Activated CD8-positive, alpha-beta memory T cell treated with anti-CD3 and anti-CD28 coated beads, Interleukin-2, amount 50 U/mL, for 24 hours (primary cell): Measurements from ENCODE around the gene TCF7L1.
"Not testable (repeated sequence)": the region's sequence is repeated elsewhere in the genome, so short reads cannot be mapped to it uniquely, and the experiment has no call there.

Source experiments
- DNase-seq: peaks from one replicate; pipeline ENCODE4 v3.0.0-alpha.2; 2020; ENCODE audit errors: extremely low read depth

Gene TCF7L1

DNA sequence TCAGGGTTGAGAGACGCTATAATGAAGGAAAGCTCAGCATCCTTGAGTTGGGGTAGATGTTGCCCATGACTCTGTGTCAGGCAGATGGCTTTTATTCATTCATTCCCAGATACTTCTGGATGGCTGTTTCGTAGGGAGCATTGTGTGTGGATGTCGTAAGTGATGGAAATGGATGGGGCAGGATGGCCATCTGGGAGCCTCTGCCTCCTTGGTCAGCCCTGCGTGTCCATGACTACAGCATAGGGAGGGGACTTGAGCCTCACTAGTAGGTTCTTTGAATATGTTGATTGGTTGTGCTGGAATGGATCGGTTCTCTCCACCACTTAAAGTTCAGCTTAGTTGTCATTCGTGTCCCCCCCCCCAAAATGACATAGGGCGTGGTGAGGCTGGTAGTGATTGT, 149.7 kb downstream of the TCF7L1 start:
- no peak for DNase-seq

DNA sequence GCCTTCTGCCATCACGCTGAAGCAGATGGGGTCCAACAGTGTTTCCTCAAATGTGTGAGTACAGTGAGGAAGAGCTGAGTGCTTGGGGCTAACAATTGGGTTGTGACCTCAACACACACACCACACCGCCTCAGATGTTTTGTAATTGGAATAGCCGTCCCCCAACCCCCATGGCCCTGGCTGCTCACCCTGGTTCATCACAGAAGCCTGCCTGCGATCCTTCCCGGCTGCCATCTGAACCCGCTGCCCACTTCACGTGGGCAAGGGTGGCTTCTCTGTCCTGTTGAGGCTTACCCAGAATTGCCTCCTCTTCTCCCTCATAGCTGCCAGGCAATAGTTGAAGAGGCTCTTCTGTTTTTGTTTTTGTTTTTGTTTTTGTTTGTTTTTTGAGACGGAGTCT, 150.4 kb downstream of the TCF7L1 start:
- DNase-seq: no peak

DNA sequence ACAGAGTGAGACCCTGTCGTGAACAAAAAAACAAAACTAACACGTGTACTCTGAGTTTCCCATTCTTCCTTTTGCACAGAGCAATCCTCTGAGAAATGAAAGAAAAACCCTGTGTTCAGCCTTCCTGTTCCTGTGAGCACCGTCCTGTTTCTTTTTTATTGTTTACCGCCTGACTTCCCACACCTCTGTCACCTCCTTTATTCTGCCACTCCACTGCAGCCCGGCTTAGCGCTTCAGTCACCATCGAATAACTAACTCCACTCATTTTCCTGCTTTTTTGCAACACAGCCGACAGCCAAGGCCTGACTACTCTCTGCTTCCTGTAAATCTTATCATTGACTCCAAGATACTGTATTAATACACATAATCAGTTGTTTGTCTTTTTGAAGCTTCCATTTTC, 153.7 kb downstream of the TCF7L1 start:
- no peak for DNase-seq

GRCh38 chr2:85287721-85288120, 154.5 kb downstream of the TCF7L1 start:
- DNase-seq: no peak

DNA sequence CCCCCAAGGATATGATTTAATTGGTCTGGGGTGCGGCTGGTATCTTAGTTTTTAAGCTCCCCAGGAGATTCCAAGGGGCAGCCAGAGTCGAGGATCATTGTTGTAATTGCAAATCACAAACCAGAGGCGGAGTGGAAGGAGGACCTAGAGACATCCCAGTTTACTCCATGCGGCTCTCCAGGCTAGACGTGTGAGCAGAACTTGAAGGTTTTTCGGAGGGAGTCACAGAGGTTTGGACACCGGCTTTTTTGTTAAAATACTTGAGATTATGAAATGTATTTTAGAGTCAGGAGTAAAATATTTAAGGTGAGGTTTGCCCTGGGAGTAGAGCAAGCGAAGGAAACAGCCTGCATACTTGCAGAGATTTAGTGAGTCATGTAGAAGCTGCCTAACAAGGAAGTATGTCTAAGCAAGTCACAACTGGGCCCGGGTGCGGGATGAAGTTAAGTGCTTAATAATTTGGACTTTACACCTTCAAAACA, 155.1 kb downstream of the TCF7L1 start:
- DNase-seq: no peak

GRCh38 chr2:85291425-85292023, 158.3 kb downstream of the TCF7L1 start:
- no peak for DNase-seq

- DNase-seq: no peak
Observed at GRCh38 chr2:85302121-85302520, 168.9 kb downstream of the TCF7L1 start.

GRCh38 chr2:85303780-85304531, 170.8 kb downstream of the TCF7L1 start:
- no peak for DNase-seq

DNA sequence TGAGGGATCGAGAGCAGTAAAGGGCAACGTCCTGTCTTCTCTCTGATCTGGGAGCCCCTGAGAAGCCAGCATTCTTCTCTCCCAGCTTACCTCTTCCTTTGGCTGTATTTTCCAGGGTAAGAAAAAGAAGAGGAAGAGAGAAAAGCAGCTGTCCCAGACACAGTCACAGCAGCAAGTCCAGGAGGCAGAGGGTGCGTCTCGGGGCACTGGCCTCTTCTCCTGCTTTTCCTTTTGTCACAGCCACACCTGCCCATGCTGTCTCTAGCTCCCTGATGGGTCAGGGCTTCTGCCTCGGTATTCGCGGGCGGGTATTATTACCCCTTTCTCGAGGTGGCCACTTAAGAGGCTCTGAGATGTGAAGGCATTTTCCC, 174.3 kb downstream of the TCF7L1 start:
- no peak for DNase-seq

- DNase-seq: no peak
Observed at GRCh38 chr2:85308201-85308600, 175.0 kb downstream of the TCF7L1 start.

DNA sequence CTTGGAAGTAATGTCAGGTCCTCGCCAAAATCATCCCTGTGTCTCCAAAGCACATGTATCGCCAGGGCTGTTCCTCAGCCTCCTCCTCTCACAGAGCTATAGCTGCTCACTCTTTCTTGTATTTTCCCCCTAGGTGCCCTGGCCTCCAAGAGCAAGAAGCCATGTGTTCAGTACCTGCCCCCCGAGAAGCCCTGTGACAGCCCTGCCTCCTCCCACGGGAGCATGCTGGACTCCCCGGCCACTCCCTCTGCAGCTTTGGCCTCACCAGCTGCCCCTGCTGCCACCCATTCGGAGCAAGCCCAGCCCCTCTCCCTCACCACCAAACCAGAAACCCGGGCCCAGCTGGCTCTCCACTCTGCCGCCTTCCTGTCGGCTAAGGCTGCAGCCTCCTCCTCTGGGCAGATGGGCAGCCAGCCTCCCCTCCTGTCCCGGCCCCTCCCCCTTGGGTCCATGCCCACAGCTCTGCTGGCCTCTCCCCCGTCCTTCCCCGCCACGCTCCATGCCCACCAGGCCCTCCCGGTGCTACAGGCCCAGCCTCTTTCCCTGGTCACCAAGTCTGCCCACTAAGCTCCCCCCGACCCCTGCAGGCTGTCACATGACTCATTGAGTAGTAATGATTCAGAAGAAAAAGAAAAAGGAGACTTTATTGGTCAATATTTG, 175.8 kb downstream of the TCF7L1 start:
- DNase-seq: no peak

DNA sequence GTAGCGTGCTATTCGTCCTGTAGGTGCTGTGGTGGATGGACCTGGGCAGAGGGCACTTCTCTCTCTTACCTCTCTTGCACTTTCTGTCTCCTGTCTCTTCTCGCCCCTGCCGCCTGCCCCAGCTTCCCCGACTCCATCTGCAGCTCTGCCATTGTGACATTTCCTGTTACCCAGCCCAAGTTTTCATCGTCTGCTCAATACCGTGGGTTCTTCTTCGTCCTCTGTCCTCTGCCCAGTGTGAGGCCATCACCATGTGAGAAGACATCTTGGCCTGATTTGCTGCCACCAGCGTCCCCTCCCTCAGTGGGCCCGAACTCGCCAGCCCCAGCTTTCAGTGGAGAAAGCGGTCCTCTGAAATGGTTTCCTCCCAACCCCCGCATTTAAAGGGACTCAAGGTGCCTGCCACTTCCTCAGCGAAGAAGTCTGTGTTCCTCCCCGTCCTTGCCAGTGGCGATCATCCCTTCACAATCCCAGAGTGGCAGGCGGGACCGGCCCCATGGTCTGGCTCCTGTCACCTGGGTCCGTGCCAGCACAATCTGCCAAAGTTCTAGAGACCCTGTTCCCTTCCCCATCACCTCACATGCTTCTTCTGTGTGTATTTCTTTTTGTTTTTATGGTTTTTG, 176.6 kb downstream of the TCF7L1 start:
- no peak for DNase-seq

- DNase-seq: no peak
Observed at GRCh38 chr2:85310330-85310729, 177.1 kb downstream of the TCF7L1 start.

GRCh38 chr2:85312404-85312803, 179.2 kb downstream of the TCF7L1 start:
- DNase-seq: no peak

DNA sequence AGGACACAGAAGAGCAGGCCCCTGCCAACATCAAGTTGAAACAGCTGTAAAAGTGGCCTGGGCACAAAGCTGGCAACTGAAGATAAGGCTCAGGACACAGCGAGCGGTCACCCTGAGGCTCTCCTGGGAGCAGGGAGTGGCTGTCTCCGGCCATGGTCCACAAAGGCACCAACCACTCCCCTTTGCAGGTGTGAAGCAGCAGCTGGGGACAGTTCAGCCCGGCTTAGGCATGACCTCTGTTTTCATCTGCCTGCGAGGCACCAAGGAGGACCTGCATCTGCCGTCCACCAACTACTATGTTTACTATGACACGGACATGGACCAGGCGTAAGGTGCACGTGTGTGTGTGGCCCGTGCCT, 181.7 kb downstream of the TCF7L1 start:
- DNase-seq: no peak

DNA sequence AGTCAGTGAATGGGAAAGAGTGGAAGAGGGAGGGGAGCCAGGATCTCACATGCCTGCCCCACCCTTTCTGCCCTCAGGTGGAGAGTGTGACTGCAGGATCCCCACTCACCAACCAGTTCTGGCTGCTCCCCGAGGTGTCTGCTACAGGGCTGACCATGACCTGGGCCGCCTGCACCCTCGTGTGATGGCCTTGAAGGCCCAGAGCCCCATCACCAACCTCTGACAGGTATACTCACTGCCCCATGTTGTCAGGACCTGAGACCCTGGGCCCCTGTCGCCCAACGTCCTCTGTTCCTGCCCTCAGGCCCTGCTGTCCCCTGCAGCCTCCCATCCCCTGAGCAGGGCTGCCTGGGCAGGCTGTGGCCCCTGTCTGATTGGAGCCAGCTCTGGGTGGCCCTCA, 182.7 kb downstream of the TCF7L1 start:
- DNase-seq: not testable (repeated sequence)

DNA sequence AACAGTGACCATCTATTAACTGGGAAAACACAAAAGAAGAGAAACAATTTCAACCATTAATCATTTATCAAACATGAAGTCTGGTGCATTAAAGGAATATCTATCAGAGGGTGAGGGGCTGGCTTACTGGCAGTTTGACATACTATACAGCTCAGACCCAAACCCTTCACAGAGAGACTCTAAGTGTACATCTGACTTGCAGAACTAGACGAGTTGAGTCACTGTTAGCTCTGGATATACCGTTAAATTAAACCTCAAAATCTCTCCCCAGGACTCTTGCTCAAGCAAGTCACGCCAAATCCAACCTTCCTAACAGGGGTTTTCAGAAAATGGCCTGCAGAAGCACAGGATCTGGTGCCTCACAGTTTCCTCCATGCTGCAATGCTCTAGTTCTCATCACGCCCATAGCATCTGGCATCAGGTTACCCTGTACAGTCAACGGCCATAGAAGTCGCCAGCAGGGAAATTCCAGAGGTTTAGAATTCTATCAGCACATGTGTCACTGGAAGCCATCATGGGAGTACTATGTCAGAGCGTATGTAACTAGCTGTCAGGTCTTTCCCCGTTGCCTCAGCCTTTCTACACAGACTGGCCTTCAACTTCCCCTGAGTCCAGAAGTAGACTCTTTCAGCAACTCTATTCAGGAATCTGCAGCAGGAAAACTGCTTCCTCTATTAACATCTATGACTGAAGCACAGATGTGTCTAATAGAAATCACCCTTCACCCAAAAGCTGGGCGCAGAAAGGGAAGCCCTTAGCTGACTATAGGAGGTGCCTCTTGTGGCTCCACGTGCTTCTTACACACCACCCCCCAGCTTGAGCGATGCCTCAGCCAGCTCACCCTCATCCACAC, 185.3 kb downstream of the TCF7L1 start:
- DNase-seq: no peak

- DNase-seq: no peak
Observed at GRCh38 chr2:85319796-85320195, 186.6 kb downstream of the TCF7L1 start.

- no peak for DNase-seq
Observed at GRCh38 chr2:85323351-85323987, 190.3 kb downstream of the TCF7L1 start.

DNA sequence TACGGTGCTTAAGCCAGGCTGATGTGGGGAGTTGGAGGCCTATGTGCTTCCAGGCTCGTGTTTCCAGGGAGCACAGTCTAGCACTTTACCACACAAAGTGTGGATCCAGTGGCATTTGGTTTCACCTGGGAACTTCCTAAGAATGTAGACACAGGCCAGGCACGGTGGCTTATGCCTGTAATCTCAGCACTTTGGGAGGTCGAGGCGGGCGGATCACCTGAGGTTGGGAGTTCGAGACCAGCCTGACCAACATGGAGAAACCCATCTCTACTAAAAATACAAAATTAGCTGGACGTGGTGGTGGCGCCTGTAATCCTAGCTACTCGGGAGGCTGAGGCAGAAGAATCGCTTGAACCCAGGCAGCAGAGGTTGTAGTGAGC, 190.8 kb downstream of the TCF7L1 start:
- not testable (repeated sequence) for DNase-seq
